Measurements from ENCODE around the gene ALG6.
A peak's percentile ranks its signal among the peaks of the same experiment; 100 is the strongest.

Gene ALG6

GRCh38 chr1:63408331-63408730 is 40.9 kb downstream of the ALG6 start:
- no peak overlapping the region for H4K91ac ChIP-seq (ENCODE audit: low read length)
- no peak overlapping the region for H3K4me3 ChIP-seq (ENCODE audit: insufficient read depth in 1 of 2, low read depth in 1 of 2, low read length in 2 of 2)
- H2AFZ ChIP-seq (ENCODE audit: low read depth, low read length) = no peak overlapping the region
- no peak overlapping the region for H2BK120ac ChIP-seq (ENCODE audit: low read depth, low read length)
- H3K9ac ChIP-seq (ENCODE audit: low read length) = no peak overlapping the region
- no peak overlapping the region for H2BK15ac ChIP-seq (ENCODE audit: low read depth, poor library complexity, severe bottlenecking)
- H3K4me2 ChIP-seq (ENCODE audit: low read length, poor library complexity, severe bottlenecking) = no peak overlapping the region
- no peak overlapping the region for H3K14ac ChIP-seq (ENCODE audit: low read length in 2 of 2)
- H3K23ac ChIP-seq (ENCODE audit: low read length in 2 of 2) = no peak overlapping the region
- peak; percentile 29 for DNase-seq
- no peak overlapping the region for H3K18ac ChIP-seq (ENCODE audit: low read depth in 1 of 2, low read length in 2 of 2)
- no peak overlapping the region for H4K8ac ChIP-seq (ENCODE audit: low read length)
- peaks cover 0 to 17% of the 10 kb centered on the region in 2 experiments for H3K36me3 ChIP-seq (ENCODE audit: control insufficient read depth in 1 of 2, insufficient read depth in 2 of 2, low read depth in 1 of 2, low read length in 2 of 2)
- no peak overlapping the region for H3K4ac ChIP-seq (ENCODE audit: low read depth in 1 of 2, low read length in 2 of 2)
- H2BK5ac ChIP-seq (ENCODE audit: low read depth, low read length, poor library complexity, severe bottlenecking) = no peak overlapping the region
- no peak overlapping the region for H3K27ac ChIP-seq (ENCODE audit: low read length, poor library complexity, severe bottlenecking)
- no peaks in the 10 kb centered on the region for H3K27me3 ChIP-seq (ENCODE audit: control insufficient read depth in 1 of 2, insufficient read depth in 1 of 2, low read length in 2 of 2)
- 94% methylated on average over 1 of the region's 4 CpGs for WGBS
- H3K4me1 ChIP-seq (ENCODE audit: control insufficient read depth, insufficient read depth, low read depth, low read length) = no peaks in the 10 kb centered on the region
- H3K9me3 ChIP-seq (ENCODE audit: control insufficient read depth, low read length) = no peaks in the 10 kb centered on the region
- no peaks in the 10 kb centered on the region for H3K79me1 ChIP-seq (replicated peaks; ENCODE audit: low read length, poor library complexity, severe bottlenecking)
- no peak overlapping the region for H2BK12ac ChIP-seq (ENCODE audit: low read length in 2 of 2)
- H2AK5ac ChIP-seq (ENCODE audit: low read length, severe bottlenecking) = no peak overlapping the region

- no peak overlapping the region for H2BK120ac ChIP-seq (ENCODE audit: low read depth, low read length)
- no peak overlapping the region for H3K4me2 ChIP-seq (ENCODE audit: low read length, poor library complexity, severe bottlenecking)
- no peak overlapping the region for H4K91ac ChIP-seq (ENCODE audit: low read length)
- no peaks in the 10 kb centered on the region for H3K79me1 ChIP-seq (replicated peaks; ENCODE audit: low read length, poor library complexity, severe bottlenecking)
- no peaks in the 10 kb centered on the region for H3K36me3 ChIP-seq (ENCODE audit: control insufficient read depth in 1 of 2, insufficient read depth in 2 of 2, low read depth in 1 of 2, low read length in 2 of 2)
- H3K27me3 ChIP-seq (ENCODE audit: control insufficient read depth in 1 of 2, insufficient read depth in 1 of 2, low read length in 2 of 2) = no peaks in the 10 kb centered on the region
- WGBS = 88% methylated on average over 1 of the region's 2 CpGs
- H3K27ac ChIP-seq (ENCODE audit: low read length, poor library complexity, severe bottlenecking) = no peak overlapping the region
- H4K8ac ChIP-seq (ENCODE audit: low read length) = no peak overlapping the region
- no peak overlapping the region for H3K4ac ChIP-seq (ENCODE audit: low read depth in 1 of 2, low read length in 2 of 2)
- H3K9ac ChIP-seq (ENCODE audit: low read length) = peak overlapping the region; percentile 32
- no peaks in the 10 kb centered on the region for H3K9me3 ChIP-seq (ENCODE audit: control insufficient read depth, low read length)
- no peaks in the 10 kb centered on the region for H3K4me1 ChIP-seq (ENCODE audit: control insufficient read depth, insufficient read depth, low read depth, low read length)
- H3K14ac ChIP-seq (ENCODE audit: low read length in 2 of 2) = no peak overlapping the region
- H3K23ac ChIP-seq (ENCODE audit: low read length in 2 of 2) = no peak overlapping the region
- H3K18ac ChIP-seq (ENCODE audit: low read depth in 1 of 2, low read length in 2 of 2) = no peak overlapping the region
- no peak overlapping the region for H3K4me3 ChIP-seq (ENCODE audit: insufficient read depth in 1 of 2, low read depth in 1 of 2, low read length in 2 of 2)
- no peak overlapping the region for H2AK5ac ChIP-seq (ENCODE audit: low read length, severe bottlenecking)
- H2BK15ac ChIP-seq (ENCODE audit: low read depth, poor library complexity, severe bottlenecking) = no peak overlapping the region
- H2BK12ac ChIP-seq (ENCODE audit: low read length in 2 of 2) = no peak overlapping the region
- no peak overlapping the region for H2BK5ac ChIP-seq (ENCODE audit: low read depth, low read length, poor library complexity, severe bottlenecking)
- H2AFZ ChIP-seq (ENCODE audit: low read depth, low read length) = no peak overlapping the region
- no peak for DNase-seq
These were observed 43.6 kb downstream of the ALG6 start for GRCh38 chr1:63411066-63411465.

- no peak for DNase-seq
- H3K27ac ChIP-seq (ENCODE audit: low read length, poor library complexity, severe bottlenecking) = no peak overlapping the region
- H2BK15ac ChIP-seq (ENCODE audit: low read depth, poor library complexity, severe bottlenecking) = no peak overlapping the region
- no peak overlapping the region for H2BK120ac ChIP-seq (ENCODE audit: low read depth, low read length)
- no peak overlapping the region for H2BK12ac ChIP-seq (ENCODE audit: low read length in 2 of 2)
- H2AFZ ChIP-seq (ENCODE audit: low read depth, low read length) = no peak overlapping the region
- H3K36me3 ChIP-seq (ENCODE audit: control insufficient read depth in 1 of 2, insufficient read depth in 2 of 2, low read depth in 1 of 2, low read length in 2 of 2) = no peaks in the 10 kb centered on the region
- H3K4ac ChIP-seq (ENCODE audit: low read depth in 1 of 2, low read length in 2 of 2) = no peak overlapping the region
- no peak overlapping the region for H2AK5ac ChIP-seq (ENCODE audit: low read length, severe bottlenecking)
- no peak overlapping the region for H4K8ac ChIP-seq (ENCODE audit: low read length)
- no peaks in the 10 kb centered on the region for H3K9me3 ChIP-seq (ENCODE audit: control insufficient read depth, low read length)
- 67% methylated on average over 1 of the region's 1 CpG for WGBS
- no peak overlapping the region for H2BK5ac ChIP-seq (ENCODE audit: low read depth, low read length, poor library complexity, severe bottlenecking)
- no peak overlapping the region for H3K14ac ChIP-seq (ENCODE audit: low read length in 2 of 2)
- no peak overlapping the region for H4K91ac ChIP-seq (ENCODE audit: low read length)
- no peak overlapping the region for H3K18ac ChIP-seq (ENCODE audit: low read depth in 1 of 2, low read length in 2 of 2)
- no peak overlapping the region for H3K4me2 ChIP-seq (ENCODE audit: low read length, poor library complexity, severe bottlenecking)
- no peaks in the 10 kb centered on the region for H3K27me3 ChIP-seq (ENCODE audit: control insufficient read depth in 1 of 2, insufficient read depth in 1 of 2, low read length in 2 of 2)
- H3K23ac ChIP-seq (ENCODE audit: low read length in 2 of 2) = no peak overlapping the region
- no peak overlapping the region for H3K9ac ChIP-seq (ENCODE audit: low read length)
- H3K4me3 ChIP-seq (ENCODE audit: insufficient read depth in 1 of 2, low read depth in 1 of 2, low read length in 2 of 2) = no peak overlapping the region
- H3K4me1 ChIP-seq (ENCODE audit: control insufficient read depth, insufficient read depth, low read depth, low read length) = no peaks in the 10 kb centered on the region
- H3K79me1 ChIP-seq (replicated peaks; ENCODE audit: low read length, poor library complexity, severe bottlenecking) = no peaks in the 10 kb centered on the region
These were observed 46.0 kb downstream of the ALG6 start for GRCh38 chr1:63413394-63413793.

- Histone ChIP-seq H3K23ac (ENCODE audit: low read length in 2 of 2) (no peak overlapping the region), H3K9ac (ENCODE audit: low read length) (no peak overlapping the region), H2BK15ac (ENCODE audit: low read depth, poor library complexity, severe bottlenecking) (no peak overlapping the region), H3K18ac (ENCODE audit: low read depth in 1 of 2, low read length in 2 of 2) (no peak overlapping the region), H2AFZ (ENCODE audit: low read depth, low read length) (no peak overlapping the region), H2AK5ac (ENCODE audit: low read length, severe bottlenecking) (no peak overlapping the region), H4K91ac (ENCODE audit: low read length) (no peak overlapping the region), H3K9me3 (ENCODE audit: control insufficient read depth, low read length) (no peaks in the 10 kb centered on the region), H3K4me3 (ENCODE audit: insufficient read depth in 1 of 2, low read depth in 1 of 2, low read length in 2 of 2) (no peak overlapping the region), H4K8ac (ENCODE audit: low read length) (no peak overlapping the region), H3K27ac (ENCODE audit: low read length, poor library complexity, severe bottlenecking) (no peak overlapping the region), H3K79me1 (replicated peaks; ENCODE audit: low read length, poor library complexity, severe bottlenecking) (no peaks in the 10 kb centered on the region), H2BK120ac (ENCODE audit: low read depth, low read length) (no peak overlapping the region), H3K4me1 (ENCODE audit: control insufficient read depth, insufficient read depth, low read depth, low read length) (no peaks in the 10 kb centered on the region), H3K4me2 (ENCODE audit: low read length, poor library complexity, severe bottlenecking) (no peak overlapping the region), H3K14ac (ENCODE audit: low read length in 2 of 2) (no peak overlapping the region), H3K27me3 (ENCODE audit: control insufficient read depth in 1 of 2, insufficient read depth in 1 of 2, low read length in 2 of 2) (no peaks in the 10 kb centered on the region), H2BK12ac (ENCODE audit: low read length in 2 of 2) (no peak overlapping the region), H3K4ac (ENCODE audit: low read depth in 1 of 2, low read length in 2 of 2) (no peak overlapping the region), H3K36me3 (ENCODE audit: control insufficient read depth in 1 of 2, insufficient read depth in 2 of 2, low read depth in 1 of 2, low read length in 2 of 2) (peaks cover 0 to under 1% of the 10 kb centered on the region in 2 experiments), H2BK5ac (ENCODE audit: low read depth, low read length, poor library complexity, severe bottlenecking) (no peak overlapping the region)
- WGBS = 90% methylated on average over 3 of the region's 3 CpGs
- DNase-seq = no peak
These were observed 47.4 kb downstream of the ALG6 start for GRCh38 chr1:63414691-63415365.

Data from mesenchymal stem cell (in vitro differentiated cells and primary cell).